Neural progenitor cell (in vitro differentiated cells): ENCODE measurements around the gene ENAH. TPM values are rescaled to one million over a fixed set of nuclear protein-coding genes. Genes with fewer than 3 reads are reported as not detected.

Experiments
- DNase-seq: peaks from one replicate; pipeline ENCODE4 v3.0.0-alpha.2; 2016; ENCODE audit warnings: low spot score
- H2AFZ ChIP-seq: fragments of 200-600 bp; sonication (generic); replicated peaks from 2 replicates; pipeline ENCODE4 v1.6.1; 2016; ENCODE audit warnings: antibody characterized with exemption
- H3F3A ChIP-seq: fragments of 200-600 bp; sonication (generic); 2 replicates; pipeline ENCODE4 v1.6.1; 2016; ENCODE audit warnings: antibody characterized with exemption, low read depth
- H3K27ac ChIP-seq: fragments of 200-600 bp; sonication (generic); 2 replicates; pipeline ENCODE4 v1.5.1; 2016; ENCODE audit warnings: mild to moderate bottlenecking
- H3K27me3 ChIP-seq: fragments of 200-600 bp; sonication (generic); 2 replicates; pipeline ENCODE4 v1.6.1; 2016; ENCODE audit warnings: mild to moderate bottlenecking, moderate library complexity
- H3K36me3 ChIP-seq: fragments of 200-600 bp; sonication (generic); 2 replicates; pipeline ENCODE4 v1.5.1; 2016
- H3K4me1 ChIP-seq: fragments of 200-600 bp; sonication (generic); 2 replicates; pipeline ENCODE4 v1.6.1; 2016; ENCODE audit warnings: mixed run types
- H3K4me2 ChIP-seq: fragments of 200-600 bp; sonication (generic); 2 replicates; pipeline ENCODE4 v1.6.1; 2016
- H3K4me3 ChIP-seq: fragments of 200-600 bp; sonication (generic); 2 replicates; pipeline ENCODE4 v1.5.1; 2016
- H3K79me2 ChIP-seq: fragments of 200-600 bp; sonication (generic); 2 replicates; pipeline ENCODE4 v1.6.1; 2016; ENCODE audit warnings: low read depth
- H3K9ac ChIP-seq: fragments of 200-600 bp; sonication (generic); 2 replicates; pipeline ENCODE4 v1.6.1; 2016
- H3K9me3 ChIP-seq: fragments of 200-600 bp; sonication (generic); 2 replicates; pipeline ENCODE4 v1.5.1; 2016; ENCODE audit warnings: low read depth
- H4K20me1 ChIP-seq: fragments of 200-600 bp; sonication (generic); 2 replicates; pipeline ENCODE4 v1.6.1; 2016; ENCODE audit warnings: low read depth
- H3K27ac Mint-ChIP-seq: 3 replicates; pipeline ENCODE4 v1.8.0; 2021; ENCODE audit warnings: mixed read lengths
- H3K27me3 Mint-ChIP-seq: 2 replicates; pipeline ENCODE4 v1.8.0; 2022; ENCODE audit warnings: low read depth, mild to moderate bottlenecking, inconsistent platforms, moderate library complexity, mixed read lengths; ENCODE audit not compliant: insufficient read depth
- H3K36me3 Mint-ChIP-seq: 3 replicates; pipeline ENCODE4 v1.8.0; 2021; ENCODE audit warnings: mixed read lengths
- H3K4me1 Mint-ChIP-seq: 3 replicates; pipeline ENCODE4 v1.8.0; 2021; ENCODE audit warnings: mixed read lengths
- H3K4me3 Mint-ChIP-seq: 3 replicates; pipeline ENCODE4 v1.8.0; 2021; ENCODE audit warnings: mild to moderate bottlenecking, moderate library complexity, mixed read lengths
- H3K9me3 Mint-ChIP-seq: 3 replicates; pipeline ENCODE4 v1.8.0; 2020; ENCODE audit warnings: mixed read lengths
- EZH2 ChIP-seq: fragments of 200-600 bp; sonication (generic); IDR thresholded peaks from 2 replicates; pipeline ENCODE4 v1.6.1; 2017; ENCODE audit warnings: antibody characterized with exemption, mild to moderate bottlenecking, moderate library complexity
- EZH2phosphoT487 ChIP-seq: fragments of 200-600 bp; sonication (generic); IDR thresholded peaks from 2 replicates; pipeline ENCODE4 v1.6.1; 2017; ENCODE audit warnings: antibody characterized with exemption
- total RNA-seq: library from RNA; depleted of rRNA; stranded (reverse); fragments of >200 nt; gene quantifications from 2 replicates; pipeline ENCODE4 v1.2.3, GENCODE V29; 2015; ENCODE audit warnings: low replicate concordance
- TF ChIP-seq, protein P1 (sequence below): fragments of 200-600 bp; sonication (generic); IDR thresholded peaks from 2 replicates; pipeline ENCODE4 v1.5.1; 2017; ENCODE audit warnings: antibody characterized with exemption, mild to moderate bottlenecking

The ENAH gene
- total RNA-seq, 1 donor from 2014 or later: 346 TPM

GRCh38 chr1:225554216-225554812 lies 98.6 kb downstream of the ENAH start:
- no peak overlapping the region for H3K27ac Mint-ChIP-seq
- H3K79me2 ChIP-seq: peaks cover 88% of the 10 kb centered on the region
- peaks cover 22% of the 10 kb centered on the region for H3K9me3 Mint-ChIP-seq
- H3K4me2 ChIP-seq: no peak overlapping the region
- no peaks in the 10 kb centered on the region for H3K27me3 ChIP-seq
- no peak overlapping the region for H2AFZ ChIP-seq
- H3K4me1 ChIP-seq: no peaks in the 10 kb centered on the region
- H3K27me3 Mint-ChIP-seq: no peaks in the 10 kb centered on the region
- no peaks in the 10 kb centered on the region for H3K4me1 Mint-ChIP-seq
- H3K27ac ChIP-seq: no peak overlapping the region
- TF ChIP-seq EZH2 (no peak), EZH2phosphoT487 (no peak)
- TF ChIP-seq, protein P1, sequence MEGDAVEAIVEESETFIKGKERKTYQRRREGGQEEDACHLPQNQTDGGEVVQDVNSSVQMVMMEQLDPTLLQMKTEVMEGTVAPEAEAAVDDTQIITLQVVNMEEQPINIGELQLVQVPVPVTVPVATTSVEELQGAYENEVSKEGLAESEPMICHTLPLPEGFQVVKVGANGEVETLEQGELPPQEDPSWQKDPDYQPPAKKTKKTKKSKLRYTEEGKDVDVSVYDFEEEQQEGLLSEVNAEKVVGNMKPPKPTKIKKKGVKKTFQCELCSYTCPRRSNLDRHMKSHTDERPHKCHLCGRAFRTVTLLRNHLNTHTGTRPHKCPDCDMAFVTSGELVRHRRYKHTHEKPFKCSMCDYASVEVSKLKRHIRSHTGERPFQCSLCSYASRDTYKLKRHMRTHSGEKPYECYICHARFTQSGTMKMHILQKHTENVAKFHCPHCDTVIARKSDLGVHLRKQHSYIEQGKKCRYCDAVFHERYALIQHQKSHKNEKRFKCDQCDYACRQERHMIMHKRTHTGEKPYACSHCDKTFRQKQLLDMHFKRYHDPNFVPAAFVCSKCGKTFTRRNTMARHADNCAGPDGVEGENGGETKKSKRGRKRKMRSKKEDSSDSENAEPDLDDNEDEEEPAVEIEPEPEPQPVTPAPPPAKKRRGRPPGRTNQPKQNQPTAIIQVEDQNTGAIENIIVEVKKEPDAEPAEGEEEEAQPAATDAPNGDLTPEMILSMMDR: peak; percentile 56
- H3F3A ChIP-seq: peaks cover 21% of the 10 kb centered on the region
- peaks cover 10% of the 10 kb centered on the region for H4K20me1 ChIP-seq
- H3K9ac ChIP-seq: no peak overlapping the region
- DNase-seq: no peak
- peaks cover 53% of the 10 kb centered on the region for H3K36me3 Mint-ChIP-seq
- peaks cover 15% of the 10 kb centered on the region for H3K9me3 ChIP-seq
- no peak overlapping the region for H3K4me3 ChIP-seq
- H3K36me3 ChIP-seq: peaks cover 31% of the 10 kb centered on the region
- no peak overlapping the region for H3K4me3 Mint-ChIP-seq

GRCh38 chr1:225549821-225550220 lies 103.1 kb downstream of the ENAH start:
- no peak overlapping the region for H3K27ac ChIP-seq
- peaks cover 5% of the 10 kb centered on the region for H3K4me1 ChIP-seq
- H3K4me1 Mint-ChIP-seq: peaks cover 4% of the 10 kb centered on the region
- TF ChIP-seq EZH2 (no peak), EZH2phosphoT487 (no peak)
- TF ChIP-seq, protein P1: no peak
- no peak overlapping the region for H3K4me3 ChIP-seq
- peaks cover 8% of the 10 kb centered on the region for H3F3A ChIP-seq
- H4K20me1 ChIP-seq: peaks cover 54% of the 10 kb centered on the region
- H2AFZ ChIP-seq: no peak overlapping the region
- DNase-seq: no peak
- peaks cover 18% of the 10 kb centered on the region for H3K36me3 ChIP-seq
- H3K4me2 ChIP-seq: no peak overlapping the region
- no peaks in the 10 kb centered on the region for H3K9me3 ChIP-seq
- peaks cover 97% of the 10 kb centered on the region for H3K79me2 ChIP-seq
- no peaks in the 10 kb centered on the region for H3K9me3 Mint-ChIP-seq
- H3K27me3 Mint-ChIP-seq: peaks cover 2% of the 10 kb centered on the region
- H3K4me3 Mint-ChIP-seq: no peak overlapping the region
- no peak overlapping the region for H3K9ac ChIP-seq
- peaks cover 30% of the 10 kb centered on the region for H3K36me3 Mint-ChIP-seq
- H3K27ac Mint-ChIP-seq: peak overlapping the region; percentile 8
- H3K27me3 ChIP-seq: no peaks in the 10 kb centered on the region

- Histone ChIP-seq H3K27me3 (no peaks in the 10 kb centered on the region), H3K79me2 (peaks cover 97% of the 10 kb centered on the region), H3K27ac (peak overlapping the region; percentile 34), H3F3A (peaks cover 8% of the 10 kb centered on the region), H3K4me1 (peaks cover 5% of the 10 kb centered on the region), H3K4me2 (no peak overlapping the region), H3K9ac (no peak overlapping the region), H4K20me1 (peaks cover 65% of the 10 kb centered on the region), H2AFZ (no peak overlapping the region), H3K36me3 (peaks cover 6% of the 10 kb centered on the region), H3K4me3 (no peak overlapping the region), H3K9me3 (no peaks in the 10 kb centered on the region)
- TF ChIP-seq EZH2 (no peak), EZH2phosphoT487 (no peak)
- TF ChIP-seq, protein P1: no peak
- Mint-ChIP-seq H3K4me3 (no peak overlapping the region), H3K36me3 (peaks cover 21% of the 10 kb centered on the region), H3K4me1 (peaks cover 6% of the 10 kb centered on the region), H3K27me3 (peaks cover 2% of the 10 kb centered on the region), H3K9me3 (no peaks in the 10 kb centered on the region), H3K27ac (no peak overlapping the region)
- no peak for DNase-seq
Measured at GRCh38 chr1:225548140-225548857, 104.6 kb downstream of the ENAH start.
